WTC11 (cell line): Measurements from ENCODE around the gene APOF.

Source experiments
- AFF4 ChIP-seq: sonication (generic); formaldehyde crosslinking; IDR thresholded peaks from 2 replicates; pipeline ENCODE4 v1.8.1; 2023; ENCODE audit warnings: mild to moderate bottlenecking, missing genetic modification reagents, borderline replicate concordance
- ATF3 ChIP-seq: sonication (generic); formaldehyde crosslinking; conservative IDR thresholded peaks from 2 replicates; pipeline ENCODE4 v1.8.1; 2022; ENCODE audit warnings: mild to moderate bottlenecking, missing genetic modification reagents
- CBFB ChIP-seq: sonication (generic); formaldehyde crosslinking; IDR thresholded peaks from 2 replicates; pipeline ENCODE4 v1.8.1; 2022; ENCODE audit warnings: mild to moderate bottlenecking, low read depth, missing genetic modification reagents
- CREB1 ChIP-seq: sonication (generic); formaldehyde crosslinking; IDR thresholded peaks from 2 replicates; pipeline ENCODE4 v1.8.0; 2023; ENCODE audit warnings: mild to moderate bottlenecking, missing genetic modification reagents
- CTCF ChIP-seq: fragments of 200-600 bp; IDR thresholded peaks from 2 replicates; pipeline ENCODE4 v1.8.0; 2022; ENCODE audit warnings: antibody characterized with exemption
- NFYB ChIP-seq: sonication (generic); formaldehyde crosslinking; conservative IDR thresholded peaks from 2 replicates; pipeline ENCODE4 v1.8.0; 2022; ENCODE audit warnings: low read depth, missing genetic modification reagents
- USF2 ChIP-seq: sonication (generic); formaldehyde crosslinking; IDR thresholded peaks from 2 replicates; pipeline ENCODE4 v1.8.1; 2023; ENCODE audit warnings: mild to moderate bottlenecking, missing genetic modification reagents, moderate library complexity
- ZNF317 ChIP-seq: sonication (generic); formaldehyde crosslinking; IDR thresholded peaks from 2 replicates; pipeline ENCODE4 v1.8.1; 2023; ENCODE audit warnings: low read depth, mild to moderate bottlenecking, moderate library complexity, missing genetic modification reagents, borderline replicate concordance

- TF ChIP-seq CREB1 (CRISPR knock-in tag) (no peak), CTCF (no peak), USF2 (CRISPR knock-in tag) (no peak), NFYB (no peak), ATF3 (CRISPR knock-in tag) (no peak), ZNF317 (no peak), AFF4 (CRISPR knock-in tag) (no peak), CBFB (CRISPR knock-in tag) (no peak)
Observed at GRCh38 chr12:56341616-56342015, 21.0 kb downstream of the APOF start.
